Measurements from ENCODE around the gene MINDY4. TPM values are rescaled to one million over a fixed set of nuclear protein-coding genes. Genes with fewer than 3 reads are reported as not detected.

MINDY4 gene
- total and polyA plus RNA-seq, 2 donors (not counting 1 experiment from before 2014, with no cell fraction given), result 0.12 to 1.1 TPM

- H3K27me3 Mint-ChIP-seq, result no peaks in the 10 kb centered on the region
- Histone ChIP-seq H3K36me3 (replicated peaks in 1 of 2; ENCODE audit: control extremely low read depth in 1 of 2, control insufficient read depth in 1 of 2, extremely low read depth in 1 of 2, insufficient read depth in 2 of 2, low read length in 1 of 2) (no peaks in the 10 kb centered on the region), H4K20me1 (ENCODE audit: control insufficient read depth, insufficient read depth, low read length, poor library complexity, severe bottlenecking) (no peaks in the 10 kb centered on the region), H3K4me3 (ENCODE audit: control extremely low read depth in 1 of 5, extremely low read depth in 1 of 5, insufficient read depth in 1 of 5, low read depth in 2 of 5, low read length in 4 of 5) (no peak overlapping the region), H3K27me3 (replicated peaks in 1 of 4; ENCODE audit: control extremely low read depth in 1 of 4, control insufficient read depth in 3 of 4, insufficient read depth in 4 of 4, low read length in 3 of 4) (no peaks in the 10 kb centered on the region), H3K27ac (ENCODE audit: low read length in 2 of 2) (no peak overlapping the region), H3K9me3 (ENCODE audit: control extremely low read depth in 1 of 3, control insufficient read depth in 2 of 3, insufficient read depth in 1 of 3, low read length in 2 of 3) (no peaks in the 10 kb centered on the region), H2AFZ (ENCODE audit: insufficient read depth, low read depth, low read length, poor library complexity, severe bottlenecking) (no peak overlapping the region), H3K79me2 (ENCODE audit: control insufficient read depth, insufficient read depth, low read length) (no peaks in the 10 kb centered on the region), H3K4me2 (replicated peaks; ENCODE audit: low read depth, low read length, poor library complexity, severe bottlenecking) (no peak overlapping the region), H3K9ac (ENCODE audit: low read length) (no peak overlapping the region), H3K4me1 (ENCODE audit: control insufficient read depth in 2 of 2, insufficient read depth in 2 of 2, low read length in 2 of 2) (no peaks in the 10 kb centered on the region)
- ChIA-PET CTCF (interaction anchor here (1.1 kb wide), 1 partner anchor 15 kb away, joined by 3 read pairs; no protein-coding TSS in a partner anchor), POLR2A (interaction anchor here (0.5 kb wide), 1 partner anchor 45 kb away, joined by 10 read pairs; no protein-coding TSS in a partner anchor)
- 100% methylated on average over 2 of the region's 4 CpGs for WGBS (ENCODE audit: insufficient coverage)
- H3K9me3 Mint-ChIP-seq (ENCODE audit: insufficient read depth), result no peaks in the 10 kb centered on the region
- DNase-seq (no peak), ATAC-seq (ENCODE audit: low read depth) (no peak)
- H3K27ac Mint-ChIP-seq, result no peak overlapping the region
- H3K4me3 Mint-ChIP-seq, result no peak overlapping the region
- TF ChIP-seq CTCF (IDR thresholded peaks at IDR 0.05), result no peak
- TF ChIP-seq EZH2 (IDR thresholded peaks at IDR 0.05; ENCODE audit: borderline replicate concordance, insufficient read depth, low read depth, low read length, poor library complexity, severe bottlenecking), result no peak
- intact Hi-C loops (cut with micrococcal nuclease), result no loop called here
- peaks cover 6% of the 10 kb centered on the region for H3K4me1 Mint-ChIP-seq
Measured at GRCh38 chr7:30814700-30815387, 43.6 kb downstream of the MINDY4 start.

GRCh38 chr7:30815388-30815854, 44.2 kb downstream of the MINDY4 start:
- Histone ChIP-seq H3K4me2 (replicated peaks; ENCODE audit: low read depth, low read length, poor library complexity, severe bottlenecking) (no peak overlapping the region), H2AFZ (ENCODE audit: insufficient read depth, low read depth, low read length, poor library complexity, severe bottlenecking) (no peak overlapping the region), H3K4me1 (ENCODE audit: control insufficient read depth in 2 of 2, insufficient read depth in 2 of 2, low read length in 2 of 2) (no peaks in the 10 kb centered on the region), H3K27ac (ENCODE audit: low read length in 2 of 2) (no peak overlapping the region), H3K79me2 (ENCODE audit: control insufficient read depth, insufficient read depth, low read length) (no peaks in the 10 kb centered on the region), H3K36me3 (replicated peaks in 1 of 2; ENCODE audit: control extremely low read depth in 1 of 2, control insufficient read depth in 1 of 2, extremely low read depth in 1 of 2, insufficient read depth in 2 of 2, low read length in 1 of 2) (no peaks in the 10 kb centered on the region), H3K27me3 (replicated peaks in 1 of 4; ENCODE audit: control extremely low read depth in 1 of 4, control insufficient read depth in 3 of 4, insufficient read depth in 4 of 4, low read length in 3 of 4) (no peaks in the 10 kb centered on the region), H3K4me3 (ENCODE audit: control extremely low read depth in 1 of 5, extremely low read depth in 1 of 5, insufficient read depth in 1 of 5, low read depth in 2 of 5, low read length in 4 of 5) (no peak overlapping the region), H3K9me3 (ENCODE audit: control extremely low read depth in 1 of 3, control insufficient read depth in 2 of 3, insufficient read depth in 1 of 3, low read length in 2 of 3) (no peaks in the 10 kb centered on the region), H3K9ac (ENCODE audit: low read length) (no peak overlapping the region), H4K20me1 (ENCODE audit: control insufficient read depth, insufficient read depth, low read length, poor library complexity, severe bottlenecking) (no peaks in the 10 kb centered on the region)
- ChIA-PET CTCF (no interaction called here), POLR2A (interaction anchor here (0.5 kb wide), 1 partner anchor 46 kb away, joined by 10 read pairs; no protein-coding TSS in a partner anchor)
- ATAC-seq (ENCODE audit: low read depth) (no peak), DNase-seq (no peak)
- Mint-ChIP-seq H3K4me3 (no peak overlapping the region), H3K4me1 (peaks cover 6% of the 10 kb centered on the region), H3K27ac (no peak overlapping the region), H3K9me3 (ENCODE audit: insufficient read depth) (no peaks in the 10 kb centered on the region), H3K27me3 (no peaks in the 10 kb centered on the region)
- intact Hi-C loops (cut with micrococcal nuclease), result no loop called here
- no peak for TF ChIP-seq CTCF (IDR thresholded peaks at IDR 0.05)
- no peak for TF ChIP-seq EZH2 (IDR thresholded peaks at IDR 0.05; ENCODE audit: borderline replicate concordance, insufficient read depth, low read depth, low read length, poor library complexity, severe bottlenecking)
- WGBS (ENCODE audit: insufficient coverage), result 100% methylated on average over 2 of the region's 3 CpGs
